ENCODE data around the gene DVL2.

DVL2 gene

GRCh38 chr17:7204828-7205461, 29.4 kb downstream of the DVL2 start:
- Histone ChIP-seq H3K9me3 (no peaks in the 10 kb centered on the region), H3K4me1 (peaks cover 50% of the 10 kb centered on the region), H3K9ac (peak overlapping the region; percentile 59; the same call in 1 of the 2 replicates), H3K27me3 (no peaks in the 10 kb centered on the region), H3K4me2 (peak overlapping the region; percentile 80), H3K4me3 (peak overlapping the region; percentile 64), H3K36me3 (peaks cover 59% of the 10 kb centered on the region), H3K27ac (0 out of 2 replicates have a peak overlapping the region, but pooled peaks have one; percentile 40), H4K20me1 (peaks cover 53% of the 10 kb centered on the region; the same call in 1 of the 2 replicates)
- TF ChIP-seq Cebpa-rat (IDR thresholded peaks at IDR 0.05), result no peak

- TF ChIP-seq Cebpa-rat (IDR thresholded peaks at IDR 0.05), result no peak
- Histone ChIP-seq H3K4me2 (peak overlapping the region; percentile 80), H3K4me3 (peak overlapping the region; percentile 64), H3K27me3 (no peaks in the 10 kb centered on the region), H3K27ac (no peak overlapping the region), H3K4me1 (peaks cover 48% of the 10 kb centered on the region), H3K36me3 (peaks cover 62% of the 10 kb centered on the region), H3K9ac (no peak overlapping the region), H4K20me1 (peaks cover 47% of the 10 kb centered on the region; the same call in 1 of the 2 replicates), H3K9me3 (no peaks in the 10 kb centered on the region)
These were observed 30.0 kb downstream of the DVL2 start for GRCh38 chr17:7204336-7204735.

- Histone ChIP-seq H3K27me3 (no peaks in the 10 kb centered on the region), H3K4me2 (no peak overlapping the region), H3K27ac (no peak overlapping the region), H3K9ac (no peak overlapping the region), H3K4me1 (peaks cover 38% of the 10 kb centered on the region), H3K9me3 (no peaks in the 10 kb centered on the region), H4K20me1 (peaks cover 38% of the 10 kb centered on the region; the same call in 1 of the 2 replicates), H3K4me3 (no peak overlapping the region), H3K36me3 (peaks cover 63% of the 10 kb centered on the region)
- TF ChIP-seq Cebpa-rat (IDR thresholded peaks at IDR 0.05), result no peak
These were observed 30.9 kb downstream of the DVL2 start for GRCh38 chr17:7203391-7203790.

- Histone ChIP-seq H3K9ac (no peak overlapping the region), H3K4me2 (no peak overlapping the region), H3K4me3 (no peak overlapping the region), H3K9me3 (no peaks in the 10 kb centered on the region), H3K27ac (no peak overlapping the region), H4K20me1 (no peaks in the 10 kb centered on the region), H3K36me3 (peaks cover 99% of the 10 kb centered on the region), H3K4me1 (peaks cover 12% of the 10 kb centered on the region; the same call in 1 of the 2 replicates), H3K27me3 (no peaks in the 10 kb centered on the region)
- no peak for TF ChIP-seq Cebpa-rat (IDR thresholded peaks at IDR 0.05)
These were observed 37.5 kb downstream of the DVL2 start for GRCh38 chr17:7196651-7197401.

- peaks cover 99% of the 10 kb centered on the region for H3K36me3 ChIP-seq
- TF ChIP-seq Cebpa-rat (IDR thresholded peaks at IDR 0.05), result no peak
- H3K27me3 ChIP-seq, result no peaks in the 10 kb centered on the region
These were observed 38.3 kb downstream of the DVL2 start for GRCh38 chr17:7195971-7196370.

GRCh38 chr17:7192271-7192937, 41.9 kb downstream of the DVL2 start:
- no peak overlapping the region for H3K4me2 ChIP-seq
- no peak overlapping the region for H3K9ac ChIP-seq
- no peaks in the 10 kb centered on the region for H3K9me3 ChIP-seq
- H4K20me1 ChIP-seq, result no peaks in the 10 kb centered on the region
- no peaks in the 10 kb centered on the region for H3K27me3 ChIP-seq
- TF ChIP-seq Cebpa-rat (IDR thresholded peaks at IDR 0.05), result no peak
- no peak overlapping the region for H3K4me3 ChIP-seq
- H3K4me1 ChIP-seq, result peaks cover 12% of the 10 kb centered on the region; the same call in 1 of the 2 replicates
- peaks cover 90% of the 10 kb centered on the region for H3K36me3 ChIP-seq
- no peak overlapping the region for H3K27ac ChIP-seq

More at GRCh38 chr17:7195971-7196370, 38.3 kb downstream of the DVL2 start:
- Histone ChIP-seq H3K4me3 (no peak overlapping the region), H3K9me3 (no peaks in the 10 kb centered on the region), H3K27ac (no peak overlapping the region), H3K9ac (no peak overlapping the region), H4K20me1 (no peaks in the 10 kb centered on the region), H3K4me1 (peaks cover 12% of the 10 kb centered on the region; the same call in 1 of the 2 replicates), H3K4me2 (no peak overlapping the region)

- Histone ChIP-seq H3K4me3 (no peak overlapping the region), H3K27ac (no peak overlapping the region), H3K4me1 (peaks cover 12% of the 10 kb centered on the region; the same call in 1 of the 2 replicates), H3K4me2 (no peak overlapping the region), H3K36me3 (peaks cover 86% of the 10 kb centered on the region), H3K27me3 (no peaks in the 10 kb centered on the region), H4K20me1 (no peaks in the 10 kb centered on the region), H3K9ac (no peak overlapping the region), H3K9me3 (no peaks in the 10 kb centered on the region)
- no peak for TF ChIP-seq Cebpa-rat (IDR thresholded peaks at IDR 0.05)
These were observed 42.6 kb downstream of the DVL2 start for GRCh38 chr17:7191571-7192270.

GRCh38 chr17:7191069-7191468, 43.2 kb downstream of the DVL2 start:
- TF ChIP-seq Cebpa-rat (IDR thresholded peaks at IDR 0.05), result no peak
- Histone ChIP-seq H3K9me3 (no peaks in the 10 kb centered on the region), H3K27ac (no peak overlapping the region), H3K9ac (no peak overlapping the region), H4K20me1 (no peaks in the 10 kb centered on the region), H3K4me1 (peaks cover 12% of the 10 kb centered on the region; the same call in 1 of the 2 replicates), H3K4me3 (no peak overlapping the region), H3K27me3 (no peaks in the 10 kb centered on the region), H3K4me2 (no peak overlapping the region), H3K36me3 (peaks cover 81% of the 10 kb centered on the region)

- H3K4me3 ChIP-seq, result no peak overlapping the region
- no peak overlapping the region for H3K4me2 ChIP-seq
- no peaks in the 10 kb centered on the region for H4K20me1 ChIP-seq
- H3K4me1 ChIP-seq, result peaks cover 9% of the 10 kb centered on the region; the same call in 1 of the 2 replicates
- no peak overlapping the region for H3K27ac ChIP-seq
- no peaks in the 10 kb centered on the region for H3K9me3 ChIP-seq
- TF ChIP-seq Cebpa-rat (IDR thresholded peaks at IDR 0.05), result no peak
- no peaks in the 10 kb centered on the region for H3K27me3 ChIP-seq
- peaks cover 75% of the 10 kb centered on the region for H3K36me3 ChIP-seq
- no peak overlapping the region for H3K9ac ChIP-seq
These were observed 43.9 kb downstream of the DVL2 start for GRCh38 chr17:7190276-7190917.
